GM04503 (cell line): Measurements from ENCODE around the gene YY1.
"Not testable (repeated sequence)": the region's sequence is repeated elsewhere in the genome, so short reads cannot be mapped to it uniquely, and the experiment has no call there.

ENCODE experiments used
- DNase-seq: peaks from one replicate; pipeline ENCODE4 v3.0.0-alpha.2; 2012; ENCODE audit warnings: low read depth

YY1 gene

DNA sequence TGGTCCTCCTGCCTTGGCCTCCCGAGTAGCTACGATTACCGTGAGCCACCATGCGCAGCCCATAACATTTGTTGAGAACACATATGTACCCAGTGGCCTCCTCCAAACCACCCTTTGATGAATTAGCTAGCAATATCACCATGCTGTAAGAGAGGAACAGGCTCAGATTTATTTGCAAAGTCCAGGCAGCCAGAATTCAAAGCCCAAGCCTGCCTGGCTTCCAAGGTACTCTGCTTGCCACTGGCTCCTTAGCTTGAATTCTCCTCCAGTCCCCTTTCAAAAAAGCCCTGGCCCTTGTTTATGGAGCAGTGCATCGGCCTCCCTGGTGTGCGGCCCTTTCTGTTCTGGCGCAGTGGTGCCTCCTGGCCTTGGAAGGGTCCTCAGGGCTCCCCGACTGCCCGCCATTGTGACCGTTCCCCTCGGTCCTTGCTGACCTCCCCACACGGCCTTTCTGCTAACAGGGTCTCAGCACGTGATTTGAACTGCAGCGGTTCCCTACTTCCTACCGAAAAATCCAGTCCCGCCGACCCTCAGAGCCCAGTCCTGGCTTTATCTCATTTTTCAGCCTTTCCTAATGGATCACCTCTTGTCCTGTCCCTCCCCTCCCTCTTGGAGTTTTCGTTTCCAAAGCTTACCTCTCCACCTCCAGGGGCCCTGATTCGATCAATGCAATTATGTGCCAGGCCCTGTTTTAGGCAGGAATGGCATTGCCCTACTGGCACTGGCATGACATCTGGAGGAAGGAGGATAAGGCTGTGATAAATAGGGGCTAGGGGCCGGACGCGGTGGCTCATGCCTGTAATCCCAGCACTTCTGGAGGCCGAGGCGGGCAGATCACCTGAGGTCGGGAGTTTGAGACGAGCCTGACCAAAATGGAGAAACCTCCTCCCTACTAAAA, 45.3 kb downstream of the YY1 start:
- no peak for DNase-seq

DNA sequence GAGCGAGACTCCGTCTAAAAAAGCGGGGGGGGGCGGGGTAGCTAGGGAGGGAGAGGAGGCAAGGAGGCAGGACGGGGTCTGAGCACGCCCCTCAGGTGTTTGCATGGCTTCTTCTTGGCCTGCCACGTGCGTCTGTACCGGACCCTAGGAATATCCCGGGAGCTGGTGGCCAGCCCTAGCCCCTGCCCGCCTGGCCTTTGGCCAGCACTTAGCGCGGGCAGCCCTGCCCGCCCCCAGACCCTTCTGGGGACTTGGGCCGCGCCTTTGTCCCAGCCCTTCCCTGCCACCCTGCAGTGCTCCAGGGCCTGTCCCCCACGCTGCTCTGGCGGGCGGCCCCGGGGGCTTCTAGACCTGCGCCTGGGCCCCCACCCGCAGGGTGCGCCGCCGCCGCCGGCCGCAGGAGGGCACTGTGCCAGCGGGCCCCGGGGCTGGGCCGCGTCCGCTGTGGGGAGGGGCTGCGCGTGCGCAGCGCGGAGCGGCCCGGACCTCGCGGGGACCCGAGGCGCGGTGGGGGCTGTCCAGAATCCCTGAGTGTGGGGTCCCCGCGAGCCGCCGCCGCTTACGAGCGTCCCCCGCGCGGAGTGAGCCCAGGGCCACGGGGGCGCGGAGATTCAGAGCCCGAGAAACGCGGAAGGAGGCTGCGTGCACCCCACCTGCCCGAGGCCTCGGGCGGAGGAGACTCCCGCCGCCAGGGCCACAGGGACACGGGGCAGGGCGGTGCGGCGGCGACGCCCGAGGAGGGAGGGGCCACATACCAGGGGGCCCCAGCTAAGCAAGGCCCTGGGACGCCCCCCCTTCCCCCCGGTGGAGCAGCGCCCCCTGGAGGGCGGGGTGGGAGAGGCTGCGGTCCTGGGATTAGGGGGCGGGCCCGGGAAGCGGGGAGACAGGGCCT, 46.3 kb downstream of the YY1 start:
- no peak for DNase-seq

DNA sequence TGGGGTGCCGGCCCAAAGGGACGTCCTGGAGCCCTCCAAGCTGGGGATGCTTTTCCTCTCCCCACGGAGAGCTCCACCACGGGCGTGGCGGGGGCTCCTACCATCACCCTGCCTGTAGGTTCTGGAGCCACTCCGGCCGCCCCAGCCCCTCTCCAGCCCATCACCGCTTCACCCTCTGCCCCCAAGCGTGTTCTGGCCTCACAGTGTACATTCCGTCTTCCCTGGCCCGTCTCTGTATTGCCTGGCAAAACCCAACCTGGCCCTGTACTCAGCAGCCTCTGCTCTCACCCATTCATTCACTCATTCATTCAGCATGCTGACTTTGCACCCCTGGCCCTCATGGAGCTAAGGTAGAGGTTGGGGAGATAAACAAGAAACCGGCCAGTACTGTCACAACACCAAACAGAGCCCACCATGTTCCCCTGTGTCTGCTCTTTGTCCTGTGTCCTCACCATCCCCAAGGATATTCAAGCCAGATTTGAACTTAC, 47.0 kb downstream of the YY1 start:
- no peak for DNase-seq

DNA sequence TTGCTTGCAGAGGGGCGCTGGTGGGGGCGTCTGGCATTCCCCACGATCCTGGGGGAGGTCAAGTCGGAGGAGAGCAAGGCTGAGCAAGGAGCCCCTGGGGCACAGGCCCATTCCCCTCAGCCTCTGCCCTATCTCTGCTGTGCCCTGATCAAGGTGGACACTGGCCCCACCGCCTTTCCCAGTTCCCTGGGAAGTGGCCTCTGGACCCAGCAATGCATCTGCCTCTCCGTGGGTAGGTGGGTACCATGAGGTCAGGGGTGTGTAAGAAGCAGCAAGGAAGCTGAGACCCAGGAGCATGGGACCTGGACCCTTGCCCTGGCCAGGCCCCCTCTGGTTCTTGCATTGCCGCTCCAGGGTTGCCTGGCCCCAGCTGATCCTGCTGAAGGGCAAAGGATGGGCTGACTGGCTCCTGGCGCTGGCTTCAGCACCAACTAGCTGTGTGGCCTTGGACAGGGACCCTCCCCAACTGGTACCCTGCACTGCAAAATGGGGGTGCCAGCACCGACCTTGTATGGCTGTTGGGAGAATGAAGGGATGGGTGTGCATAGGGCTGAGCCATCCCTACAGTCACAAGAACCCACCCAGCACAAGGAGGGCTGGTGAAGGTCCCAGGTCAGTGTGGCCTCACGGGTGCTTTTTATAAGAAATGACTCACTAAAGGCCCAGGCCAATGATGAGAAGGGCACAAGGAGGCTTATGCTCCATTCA, 47.7 kb downstream of the YY1 start:
- no peak for DNase-seq

DNA sequence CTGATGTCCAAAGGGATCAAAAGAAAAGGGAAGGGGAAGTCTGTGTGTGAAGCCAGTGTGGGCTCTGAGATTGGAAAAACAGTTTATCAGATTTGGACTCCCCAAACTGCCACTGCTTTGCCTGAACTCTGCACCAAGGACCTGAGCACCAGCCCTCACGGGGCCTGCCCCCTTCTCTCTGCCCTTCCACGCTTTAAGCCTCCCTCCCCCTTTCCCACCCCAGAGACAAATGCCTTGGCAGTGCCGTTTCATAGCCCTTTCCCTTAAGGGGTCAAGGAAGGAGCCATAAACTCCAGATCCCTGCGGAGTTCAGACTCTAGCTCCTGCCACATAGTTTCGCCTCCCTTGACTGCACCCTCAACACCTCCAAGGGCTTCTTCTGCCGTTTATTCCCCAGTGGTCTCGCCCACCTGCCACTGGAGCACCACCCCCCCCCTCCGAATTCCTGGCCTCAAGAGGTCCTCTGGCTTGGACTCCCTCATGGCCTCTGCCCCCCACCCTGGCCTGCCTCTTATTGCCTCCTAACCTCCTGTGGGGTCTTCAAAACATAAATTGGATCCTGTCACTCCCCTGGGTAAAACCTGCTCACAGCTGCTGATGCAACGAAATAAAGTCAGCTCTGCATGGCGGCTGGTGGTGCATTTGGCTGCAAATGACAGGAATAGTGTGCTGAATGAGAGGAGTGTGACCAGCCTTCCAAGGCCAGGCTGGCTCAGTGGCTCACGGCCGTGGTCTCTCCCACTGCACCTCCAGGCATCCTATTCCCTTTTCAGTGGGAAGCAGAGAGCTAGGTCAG, 48.5 kb downstream of the YY1 start:
- no peak for DNase-seq

DNA sequence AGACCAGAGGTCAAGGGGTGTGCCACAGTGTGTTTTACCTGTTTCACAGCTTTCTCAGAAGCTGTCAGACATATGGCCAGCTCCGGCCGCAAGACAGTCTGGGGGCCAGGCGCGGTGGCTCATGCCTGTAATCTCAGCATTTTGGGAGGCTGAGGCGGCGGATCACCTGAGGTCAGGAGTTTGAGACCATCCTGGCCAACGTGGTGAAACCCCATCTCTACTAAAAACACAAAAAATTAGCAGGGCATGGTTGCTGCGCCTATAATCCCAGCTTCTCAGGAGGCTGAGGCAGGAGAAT, 49.0 kb downstream of the YY1 start:
- not testable (repeated sequence) for DNase-seq

DNA sequence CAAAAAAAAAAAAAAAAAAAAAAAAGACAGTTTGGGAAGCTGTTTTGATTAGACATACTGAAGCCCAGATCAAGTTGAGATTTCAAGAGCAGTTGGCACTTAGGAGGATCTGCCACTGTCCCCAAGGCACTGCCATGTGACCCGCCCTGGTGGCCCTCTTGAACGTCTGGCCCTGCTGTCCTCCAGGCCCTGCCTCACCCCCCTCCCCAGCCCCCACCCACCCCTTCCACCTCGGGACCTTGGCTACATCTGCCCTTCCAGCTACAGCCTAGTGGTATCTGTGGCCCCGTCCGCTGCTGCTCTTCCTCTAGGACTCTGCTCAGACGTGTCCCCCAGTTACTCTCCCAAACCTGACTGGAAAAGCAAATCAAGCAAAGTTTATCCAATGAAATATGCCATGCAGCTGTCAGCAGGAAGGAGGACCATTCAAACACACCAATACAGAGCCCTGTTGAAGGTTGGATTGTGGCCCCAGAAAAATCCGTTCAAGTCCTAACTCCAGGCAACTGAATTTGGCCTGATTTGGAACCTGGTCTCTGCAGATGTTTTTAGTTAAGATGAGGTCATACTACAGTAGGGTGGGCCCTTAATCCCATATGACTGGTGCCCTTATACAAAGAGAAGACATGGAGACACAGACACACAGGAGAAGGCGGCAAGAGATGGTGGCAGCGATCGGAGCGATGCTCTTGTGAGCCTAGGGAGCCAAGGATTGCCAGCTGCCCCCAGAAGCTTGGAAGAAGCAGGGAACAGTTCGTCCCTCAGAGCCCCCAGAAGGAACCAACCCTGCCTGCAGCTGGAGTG, 49.6 kb downstream of the YY1 start:
- no peak for DNase-seq

DNA sequence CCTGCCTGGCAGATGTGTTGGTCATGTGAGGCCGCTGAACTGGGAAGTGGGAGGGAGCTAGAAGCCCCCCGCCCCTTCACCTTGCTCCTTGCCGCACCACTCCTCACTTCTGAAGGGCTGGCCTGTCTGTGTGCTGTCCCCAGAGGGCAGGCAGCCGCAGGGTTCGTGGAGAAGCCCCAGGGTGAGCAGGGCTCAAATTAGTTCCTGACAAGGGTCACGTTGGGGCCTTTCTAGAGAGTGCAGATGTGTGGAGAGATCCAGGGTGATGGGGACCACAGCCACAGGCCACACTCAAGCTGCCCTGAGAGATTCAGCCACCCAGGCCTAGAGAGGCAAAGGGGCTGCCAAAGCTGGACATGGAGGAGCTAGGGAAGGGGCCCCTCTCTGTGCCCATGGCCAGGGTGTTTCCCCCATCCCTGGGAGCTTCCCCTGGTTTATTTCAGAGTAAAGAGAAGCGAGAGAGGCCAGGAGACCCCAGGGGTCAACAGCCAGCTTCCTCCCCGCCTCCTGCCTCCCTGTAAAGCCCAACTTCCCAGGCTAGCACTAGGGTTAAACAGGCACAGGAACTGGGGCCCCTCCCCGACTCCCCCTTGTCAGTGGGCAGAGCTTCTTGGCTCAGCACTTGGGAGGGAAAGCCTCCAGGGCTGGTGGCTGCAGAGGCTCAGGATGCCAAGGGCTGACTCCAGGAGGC, 51.1 kb downstream of the YY1 start:
- no peak for DNase-seq

DNA sequence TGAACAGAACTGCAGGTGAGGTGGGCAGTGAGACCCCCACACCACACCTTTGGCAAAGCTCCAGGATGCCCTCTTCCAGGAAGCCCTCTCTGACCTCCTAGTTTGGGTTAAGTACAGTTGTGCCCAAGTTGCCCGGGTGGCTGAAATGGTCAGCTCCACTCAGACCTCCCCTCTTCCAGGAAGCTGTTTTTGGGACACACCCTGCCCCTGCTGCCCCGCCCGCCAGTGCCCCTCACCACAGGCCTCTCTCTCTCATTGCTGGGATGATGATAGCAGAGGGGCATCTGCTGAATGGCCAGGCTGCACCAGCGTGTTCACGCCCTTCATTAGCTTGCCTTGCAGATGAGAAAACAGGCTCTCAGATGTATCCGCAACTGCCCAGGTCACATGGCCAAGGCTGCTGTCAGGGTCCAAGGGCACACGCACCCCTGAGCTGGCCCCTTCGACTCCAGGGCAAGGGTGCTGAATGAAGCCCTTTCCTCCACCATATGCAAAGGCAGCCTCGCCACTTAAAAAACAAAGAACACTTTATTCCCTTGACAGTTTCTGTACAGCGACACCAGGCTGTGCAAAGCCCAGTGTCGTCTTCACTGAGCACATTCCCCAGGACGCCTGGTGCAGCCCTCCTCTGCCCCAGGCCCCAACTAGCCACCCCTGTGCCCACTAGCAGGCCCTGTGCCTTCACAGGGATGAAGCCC, 51.8 kb downstream of the YY1 start:
- no peak for DNase-seq

DNA sequence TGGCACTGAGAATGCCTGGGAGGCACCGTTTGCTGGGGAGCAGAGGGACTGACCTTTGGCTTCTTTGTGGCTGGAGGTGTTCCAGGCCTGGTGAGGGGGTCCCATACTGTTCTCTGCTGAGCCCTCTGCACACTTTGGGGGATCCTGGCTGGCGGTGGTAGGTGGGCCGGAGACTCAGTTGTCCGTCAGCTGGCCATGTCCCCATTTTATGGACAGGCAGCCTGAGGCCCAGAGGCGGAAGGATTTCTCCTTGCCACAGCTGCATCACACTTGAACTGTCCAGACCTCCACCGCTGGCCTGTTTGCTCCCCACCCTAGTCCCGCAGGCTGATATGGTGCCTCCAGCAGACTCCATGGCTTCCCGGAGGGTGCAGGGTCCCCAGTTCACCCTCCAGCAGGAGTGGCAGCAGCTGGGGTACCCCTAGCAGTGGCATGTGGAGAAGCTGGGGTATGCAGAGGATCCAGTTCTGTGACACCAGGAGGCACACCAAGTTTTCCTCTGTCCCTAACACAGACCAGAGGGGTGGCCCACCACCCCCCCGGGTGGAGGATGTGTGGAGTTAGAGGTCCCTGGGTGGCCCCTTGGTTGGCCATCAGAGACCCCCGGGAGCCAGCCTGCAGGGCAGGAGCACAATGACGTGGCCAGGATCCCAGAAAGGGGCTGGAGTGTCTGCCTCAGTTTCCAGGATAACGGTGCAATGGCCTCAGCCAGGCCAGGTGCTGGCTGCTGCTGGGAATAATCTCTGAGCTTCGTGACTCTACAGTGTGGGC, 52.5 kb downstream of the YY1 start:
- DNase-seq: no peak

DNA sequence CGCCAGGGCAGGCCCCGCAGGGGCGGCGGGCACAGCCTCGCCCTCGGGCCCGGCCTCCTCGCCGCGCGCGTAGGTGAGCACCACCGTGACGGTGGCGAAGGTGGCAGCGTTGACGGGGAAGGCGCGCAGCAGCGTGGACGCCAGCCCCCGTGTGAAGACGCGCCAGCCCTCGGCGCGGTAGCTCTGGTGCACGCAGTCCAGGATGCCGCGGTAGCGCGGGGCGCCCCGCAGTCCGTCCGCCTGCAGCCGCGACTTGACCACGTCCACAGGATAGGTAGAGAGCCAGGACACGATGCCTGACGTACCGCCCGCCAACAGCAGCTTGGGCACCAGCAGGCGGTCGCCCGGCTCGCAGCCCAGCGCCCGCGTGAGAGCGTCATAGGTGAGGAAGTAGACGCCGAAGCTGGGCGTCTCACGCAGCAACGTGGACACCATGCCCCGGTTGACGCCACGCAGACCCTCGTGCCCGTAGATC, 53.4 kb downstream of the YY1 start:
- no peak for DNase-seq

DNA sequence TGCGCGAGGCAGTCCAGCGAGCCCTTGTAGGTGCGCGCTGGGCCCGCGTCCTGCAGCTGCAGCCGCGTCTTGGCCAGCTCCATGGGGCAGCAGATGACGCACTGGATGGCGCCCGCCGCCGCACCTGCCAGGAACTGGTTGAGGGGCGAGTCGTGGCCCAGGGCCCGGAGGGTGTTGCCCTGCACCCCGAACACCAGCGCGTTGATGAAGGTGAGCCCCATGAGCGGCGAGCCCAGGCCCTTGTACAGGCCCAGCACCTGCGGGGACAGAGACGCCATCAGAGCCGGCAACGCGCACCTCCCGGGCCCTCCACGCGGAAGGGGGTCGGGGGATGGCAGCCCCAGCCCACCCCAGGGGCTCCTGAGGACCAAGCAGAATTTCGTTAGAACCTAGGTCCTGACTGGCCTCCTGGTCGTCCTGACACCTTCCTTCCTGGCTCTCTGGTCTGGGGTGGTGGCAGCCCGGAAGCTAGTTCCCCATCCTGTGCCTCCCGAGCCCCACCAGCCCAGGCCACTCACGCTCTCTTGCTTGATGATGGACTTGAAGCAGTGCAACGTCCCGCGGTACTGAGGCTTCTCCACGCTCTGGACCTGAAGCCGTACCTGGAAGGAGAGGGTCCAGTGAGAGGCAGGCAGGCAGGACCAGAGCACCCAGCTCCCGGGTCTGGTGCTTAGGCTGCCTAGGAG, 54.0 kb downstream of the YY1 start:
- no peak for DNase-seq

DNA sequence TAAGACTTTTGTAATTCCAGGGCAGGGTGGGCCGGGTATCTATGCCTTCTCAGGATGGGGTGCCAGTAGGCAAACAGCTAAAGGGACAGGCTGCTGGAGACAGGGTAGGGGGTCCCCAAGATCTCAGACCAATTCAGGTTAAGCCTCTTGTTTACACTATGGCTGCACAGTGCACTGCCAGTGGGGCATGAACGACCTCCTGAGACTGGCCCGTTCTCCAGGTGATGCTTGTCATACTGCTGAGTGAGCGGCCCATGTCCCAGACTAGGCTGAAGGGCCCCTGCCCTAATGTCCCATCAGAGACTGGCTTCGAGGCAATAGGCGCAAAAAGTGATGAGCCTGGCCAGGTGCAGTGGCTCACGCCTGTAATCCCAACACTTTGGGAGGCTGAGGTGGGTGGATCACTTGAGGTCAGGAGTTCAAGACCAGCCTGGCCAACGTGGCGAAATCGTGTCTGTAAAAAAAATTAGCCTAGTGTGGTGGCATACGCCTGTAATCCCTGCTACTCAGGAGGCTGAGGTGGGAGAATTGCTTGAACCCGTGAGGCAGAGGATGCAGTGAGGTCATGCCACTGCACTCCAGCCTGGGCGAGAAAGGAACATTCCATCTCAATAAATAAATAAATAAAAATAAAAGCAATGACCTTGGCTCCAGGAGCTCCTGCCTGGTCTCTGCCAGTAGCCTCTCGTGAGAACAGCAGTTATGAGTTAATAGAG, 54.7 kb downstream of the YY1 start:
- no peak for DNase-seq

DNA sequence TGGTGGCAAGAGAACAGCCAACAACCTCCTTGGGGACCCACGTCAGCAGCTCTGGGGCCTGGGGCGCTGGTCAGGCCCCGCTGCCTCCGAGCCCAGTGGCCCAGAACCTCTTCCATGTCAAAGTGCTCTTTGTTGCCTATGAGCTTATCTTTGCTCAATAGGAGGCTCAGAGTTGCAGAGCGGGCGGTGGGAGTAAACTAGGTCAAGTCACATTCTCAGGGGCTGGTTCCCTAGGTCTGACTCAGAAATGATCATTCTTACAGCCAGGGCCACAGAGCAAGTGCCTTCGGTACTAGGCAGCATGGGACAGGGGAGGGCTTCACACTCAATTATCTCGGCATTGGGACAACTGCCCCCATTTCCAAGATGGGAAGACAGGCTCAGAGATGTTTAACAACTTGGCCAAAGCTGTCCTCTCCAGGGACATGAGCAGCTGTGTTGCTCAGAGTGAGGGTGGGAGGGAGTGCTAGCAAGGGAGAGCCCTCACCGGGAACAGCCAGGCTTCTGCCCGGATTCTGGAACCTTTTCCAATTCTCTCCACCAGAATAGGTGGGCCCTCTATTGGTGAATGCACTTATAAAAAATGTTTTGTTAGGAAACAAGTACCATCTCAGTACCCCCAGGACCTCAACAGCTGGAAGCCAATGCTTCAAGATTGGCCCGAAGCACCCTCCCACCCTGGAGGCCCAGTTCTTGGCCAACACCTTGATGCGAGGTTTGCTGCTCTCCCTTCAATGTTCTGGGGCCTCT, 55.4 kb downstream of the YY1 start:
- DNase-seq: no peak

DNA sequence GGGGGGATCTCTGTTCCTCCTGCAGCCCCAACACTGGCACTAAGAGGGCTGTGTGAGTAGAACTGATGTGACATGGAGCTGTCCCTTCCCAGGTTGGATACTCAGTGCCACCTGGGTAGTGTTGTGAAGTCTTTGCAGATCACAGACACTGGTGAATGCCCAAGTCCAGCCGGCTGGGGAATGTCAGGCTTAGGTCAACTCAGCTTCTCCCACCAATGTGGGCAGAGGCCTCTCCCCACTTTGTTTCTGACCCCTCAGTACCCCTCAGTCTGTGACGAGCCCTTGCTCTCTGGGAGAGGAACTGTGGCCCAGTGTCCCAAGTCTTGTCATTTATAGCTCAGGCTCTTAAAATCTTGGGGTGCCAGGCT, 56.0 kb downstream of the YY1 start:
- no peak for DNase-seq

DNA sequence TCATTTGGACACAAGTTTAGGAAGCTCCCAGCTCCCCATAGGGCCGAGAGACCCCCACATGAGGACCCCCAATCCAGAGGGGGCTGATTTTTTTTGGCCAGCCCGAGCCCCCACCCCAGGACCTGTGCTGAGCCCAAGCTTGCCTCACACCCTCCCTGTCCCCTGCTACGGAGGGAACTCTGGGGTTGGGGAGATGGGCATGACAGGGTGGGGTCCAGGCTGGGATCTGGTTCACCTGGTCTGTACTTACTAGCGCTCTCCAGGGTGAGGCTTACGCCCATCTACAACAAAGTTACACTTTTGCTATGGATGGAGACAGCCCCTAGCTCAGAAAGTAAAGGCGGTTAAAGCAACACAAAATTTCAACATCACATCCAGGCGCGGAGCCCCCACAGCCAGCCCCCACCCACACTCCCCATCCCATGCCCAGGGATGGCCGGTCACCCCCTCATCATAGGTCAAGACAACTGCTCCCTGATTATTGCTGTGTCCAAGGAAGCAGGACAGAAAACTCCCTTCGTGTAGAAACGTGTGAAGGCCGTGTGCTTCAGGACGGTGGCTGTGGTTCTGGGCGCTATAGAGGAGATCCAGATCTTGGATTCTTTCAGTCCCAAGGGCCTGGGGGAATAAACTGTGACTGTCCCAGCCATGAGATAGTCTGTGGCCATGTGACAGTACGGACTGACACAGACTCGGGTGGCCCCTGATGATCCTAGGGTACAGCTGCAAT, 56.6 kb downstream of the YY1 start:
- no peak for DNase-seq
